GM18867 (cell line): Measurements from ENCODE around the gene MAP3K10.
"Not testable (repeated sequence)": the region's sequence is repeated elsewhere in the genome, so short reads cannot be mapped to it uniquely, and the experiment has no call there.

Source experiments
- ATAC-seq: cut with Tn5 transposase; IDR thresholded peaks from one replicate; pipeline ENCODE4 v1.9.1; 2021; ENCODE audit warnings: mild to moderate bottlenecking, moderate library complexity; ENCODE audit not compliant: unreplicated experiment

Gene MAP3K10

GRCh38 chr19:40216777-40217026, 25.5 kb downstream of the MAP3K10 start:
- no peak for ATAC-seq

DNA sequence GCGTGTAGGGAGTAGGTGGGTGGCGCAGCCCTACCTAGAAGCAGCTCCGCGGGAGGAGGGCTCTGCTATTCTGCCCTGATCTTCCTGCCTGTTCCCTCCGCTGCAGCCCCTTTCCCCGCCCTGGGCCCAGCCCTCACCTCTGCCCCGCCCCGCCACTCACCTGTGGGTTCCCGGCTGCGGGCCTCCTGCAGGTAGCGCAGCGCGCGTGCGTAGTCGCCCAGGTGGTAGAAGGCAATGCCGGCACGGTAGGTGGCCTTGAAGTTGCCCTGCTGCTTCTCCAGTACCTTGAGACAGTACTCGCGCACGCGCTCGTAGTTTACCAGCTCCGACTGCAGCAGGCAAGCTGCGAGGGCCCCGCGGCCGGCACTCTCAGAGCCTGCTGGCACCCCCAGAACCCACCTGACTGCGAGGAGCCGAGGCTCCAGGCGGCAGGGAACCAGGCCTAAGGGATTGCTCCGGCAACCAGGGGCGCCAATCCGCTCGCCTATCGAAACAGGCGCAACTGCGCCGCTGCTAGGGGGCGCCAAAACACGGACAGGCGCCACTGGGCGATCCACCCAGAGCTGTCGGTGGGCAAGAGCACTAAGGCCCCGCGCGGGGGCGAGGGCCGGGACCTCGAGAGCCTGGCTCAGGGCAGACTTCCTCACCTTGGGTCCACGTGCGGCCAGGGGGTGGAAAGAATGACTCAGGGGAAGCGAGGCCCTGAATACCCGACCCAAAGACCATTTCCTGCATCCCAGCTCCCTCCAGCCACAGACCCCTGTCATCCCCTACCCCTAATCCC, 26.0 kb downstream of the MAP3K10 start:
- ATAC-seq, result no peak

DNA sequence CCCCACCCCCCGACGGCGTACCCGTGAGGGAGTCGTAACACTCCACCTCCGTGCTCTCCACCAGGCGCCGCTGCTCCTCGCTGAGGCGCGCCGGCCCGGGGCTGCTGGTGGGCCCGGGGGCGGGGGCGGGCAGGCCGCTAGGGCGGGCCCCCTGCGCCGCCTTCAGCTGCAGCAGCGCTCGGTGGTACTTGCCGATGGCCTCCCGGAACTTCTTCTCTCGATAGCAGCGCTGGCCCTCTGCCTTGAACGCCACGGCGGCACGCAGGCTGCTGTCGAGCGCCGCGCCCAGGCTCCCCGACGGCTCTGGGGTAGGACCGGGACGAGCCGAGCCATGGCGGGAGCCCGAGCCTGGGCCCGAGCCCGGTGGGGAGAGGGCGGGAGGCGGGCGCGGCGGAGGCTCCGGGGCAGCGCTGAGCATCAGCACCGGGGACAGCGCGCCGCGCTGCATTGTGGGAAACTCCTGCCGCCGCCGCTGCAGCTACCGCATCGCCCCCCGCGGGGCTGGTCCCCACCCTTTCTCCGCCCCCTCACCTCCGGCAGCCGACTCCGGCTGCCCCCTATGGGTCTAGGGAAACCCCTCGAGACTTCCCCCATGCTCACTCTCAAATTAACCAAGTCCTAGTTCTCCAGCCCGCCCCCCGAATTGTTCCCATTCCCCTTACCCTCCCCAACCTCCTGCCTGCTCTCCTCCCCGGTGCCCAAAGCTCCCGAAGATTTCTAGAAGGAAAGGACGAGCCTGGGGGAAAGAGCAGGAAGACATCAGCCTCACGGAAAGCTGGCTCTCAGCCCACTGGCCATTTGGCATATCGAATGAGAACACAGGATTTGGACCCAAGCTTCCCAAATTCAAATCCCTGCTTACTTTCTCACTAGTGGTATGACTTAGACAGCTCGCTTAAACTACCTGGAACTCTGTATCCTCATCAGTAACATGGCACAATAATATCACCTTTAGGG, 27.0 kb downstream of the MAP3K10 start, which contains the start of gene TTC9B:
TSS of gene TTC9B (minus strand) at position 451 of the 957 bp plus-strand sequence. CDS start at position 448, 3 bp downstream.
- ATAC-seq, result no peak

DNA sequence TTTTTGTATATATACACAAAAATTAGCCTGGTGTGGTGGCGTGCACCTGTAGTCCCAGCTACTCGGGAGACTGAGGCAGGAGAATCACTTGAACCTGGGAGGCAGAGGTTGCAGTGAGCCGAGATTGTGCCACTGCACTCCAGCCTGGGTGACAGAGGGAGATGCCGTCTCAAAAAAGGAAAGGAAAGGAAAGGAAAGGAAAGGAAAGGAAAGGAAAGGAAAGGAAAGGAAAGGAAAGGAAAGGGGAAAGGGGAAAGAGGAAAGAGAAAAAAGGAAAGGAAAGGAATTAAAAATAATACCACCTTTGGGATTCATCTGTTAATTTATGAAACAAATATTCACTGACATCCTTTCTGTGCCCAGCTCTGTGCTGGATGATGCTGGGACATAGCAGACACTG, 27.8 kb downstream of the MAP3K10 start:
- ATAC-seq, result not testable (repeated sequence)

DNA sequence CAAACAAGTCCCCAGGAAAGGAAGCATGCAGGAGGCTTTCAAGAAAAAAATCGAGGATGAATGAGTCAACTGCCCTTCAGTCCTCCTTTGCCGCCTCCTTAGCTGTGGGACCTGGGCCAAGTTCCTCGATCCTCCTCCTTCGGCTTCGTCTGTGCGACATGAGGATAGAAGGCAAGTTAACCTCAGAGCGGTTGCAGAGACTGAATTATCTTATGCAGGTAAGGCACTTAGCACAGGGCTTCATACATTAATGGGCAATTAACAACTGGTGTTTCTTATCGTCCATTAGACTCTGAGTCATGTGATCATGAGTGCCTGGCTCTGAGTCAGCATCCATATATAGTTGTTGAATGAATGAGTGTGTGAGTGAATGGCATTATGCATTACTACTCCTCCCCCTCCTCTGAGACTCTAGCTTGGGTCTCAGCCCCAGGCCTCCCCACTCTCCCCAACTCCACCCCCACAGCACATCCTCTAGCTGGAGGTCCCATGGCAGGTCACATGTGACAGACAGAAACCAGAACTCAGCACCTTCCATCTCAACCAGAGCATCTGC, 28.6 kb downstream of the MAP3K10 start:
- ATAC-seq, result no peak

DNA sequence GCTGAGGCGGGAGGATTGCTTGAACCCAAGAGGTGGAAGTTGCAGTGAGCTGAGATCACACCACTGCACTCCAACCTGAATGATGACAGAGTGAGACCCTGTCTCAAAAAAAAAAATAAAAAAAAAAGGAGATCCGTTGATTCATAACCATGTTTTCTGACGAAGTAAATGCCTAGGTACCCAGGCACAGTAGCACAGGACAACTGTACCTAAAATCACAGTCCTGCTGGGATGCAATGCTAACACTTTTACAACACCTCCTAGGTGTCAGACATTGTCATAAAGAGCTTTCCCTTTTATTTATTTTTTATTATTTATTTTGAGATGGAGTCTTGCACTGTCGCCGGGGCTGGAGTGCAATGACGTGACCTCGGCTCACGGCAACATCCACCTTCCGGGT, 29.4 kb downstream of the MAP3K10 start:
- ATAC-seq, result no peak

DNA sequence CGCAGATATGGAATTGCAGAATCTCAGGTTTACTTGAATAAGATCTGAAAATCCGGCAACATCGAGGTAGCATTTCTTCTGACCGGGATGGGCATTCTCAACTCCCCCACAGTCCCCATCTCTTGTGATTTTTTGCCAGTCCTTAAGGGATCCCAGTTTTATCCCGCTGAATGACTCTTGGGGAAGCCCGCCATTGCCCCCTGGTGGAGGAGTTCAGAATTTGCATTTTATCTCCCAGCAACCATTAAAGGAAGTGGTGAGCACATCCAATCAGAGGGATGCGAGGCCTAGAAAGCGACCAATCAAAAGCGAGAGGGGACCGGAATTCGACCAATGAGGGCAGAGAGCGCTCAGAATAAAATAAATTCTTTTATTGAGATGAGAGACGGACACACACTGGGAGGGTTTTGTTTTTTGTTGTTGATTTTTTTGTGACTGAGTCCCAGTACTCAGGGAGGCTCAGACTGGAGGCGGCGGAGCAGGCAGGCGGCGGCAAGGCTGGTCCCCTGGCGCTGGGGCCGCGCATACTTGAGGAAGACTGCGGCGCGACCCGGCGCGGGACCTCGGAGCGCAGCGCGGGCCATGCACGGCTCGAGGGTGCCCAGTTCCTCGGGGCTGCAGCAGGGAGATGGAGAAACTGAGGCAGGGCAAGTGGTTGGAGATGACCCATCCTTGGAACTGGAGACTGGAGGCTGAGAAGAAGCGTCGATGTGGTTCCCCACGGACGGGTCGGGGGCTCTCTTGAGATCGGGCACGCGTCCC, 30.8 kb downstream of the MAP3K10 start:
- ATAC-seq, result peak; percentile 67

- no peak for ATAC-seq
Observed at GRCh38 chr19:40223135-40223822, 32.1 kb downstream of the MAP3K10 start.

DNA sequence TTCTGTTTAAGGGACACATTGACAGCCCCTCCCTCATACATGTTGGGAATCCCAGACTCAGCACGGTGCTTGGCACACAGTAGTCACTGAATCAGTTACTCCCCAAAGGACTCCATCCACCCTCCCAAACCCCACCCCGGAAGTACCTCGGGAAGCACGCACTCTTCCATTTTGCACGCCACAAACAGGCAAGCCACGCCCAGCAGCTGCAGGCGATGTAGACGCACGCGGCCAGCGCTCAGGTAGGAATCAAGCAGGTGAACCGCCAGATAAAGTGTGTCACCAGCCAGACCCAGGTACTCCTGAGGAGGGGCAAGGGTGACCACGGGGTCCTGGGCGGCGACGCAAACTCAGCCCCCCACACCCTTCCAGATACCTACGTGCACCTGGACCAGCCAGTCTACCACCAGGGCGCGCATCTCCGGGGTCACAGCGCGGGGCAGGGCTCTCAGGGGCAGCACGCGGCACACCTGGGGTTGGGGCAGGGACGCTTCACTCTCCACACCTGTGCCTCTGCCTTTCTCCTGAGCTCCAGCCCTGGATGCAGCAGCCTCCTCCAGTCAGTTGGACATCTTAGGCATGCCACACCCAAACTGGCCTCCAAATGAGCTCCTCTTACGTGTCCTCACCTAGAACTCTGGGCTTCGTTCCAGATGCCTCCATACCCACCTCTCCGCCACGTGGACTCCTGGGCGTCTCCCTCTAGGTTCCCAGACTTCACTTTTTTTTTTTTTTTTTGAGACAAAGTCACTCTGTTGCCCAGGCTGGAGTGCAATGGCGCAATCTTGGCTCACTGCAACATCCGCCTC, 33.3 kb downstream of the MAP3K10 start:
- no peak for ATAC-seq

DNA sequence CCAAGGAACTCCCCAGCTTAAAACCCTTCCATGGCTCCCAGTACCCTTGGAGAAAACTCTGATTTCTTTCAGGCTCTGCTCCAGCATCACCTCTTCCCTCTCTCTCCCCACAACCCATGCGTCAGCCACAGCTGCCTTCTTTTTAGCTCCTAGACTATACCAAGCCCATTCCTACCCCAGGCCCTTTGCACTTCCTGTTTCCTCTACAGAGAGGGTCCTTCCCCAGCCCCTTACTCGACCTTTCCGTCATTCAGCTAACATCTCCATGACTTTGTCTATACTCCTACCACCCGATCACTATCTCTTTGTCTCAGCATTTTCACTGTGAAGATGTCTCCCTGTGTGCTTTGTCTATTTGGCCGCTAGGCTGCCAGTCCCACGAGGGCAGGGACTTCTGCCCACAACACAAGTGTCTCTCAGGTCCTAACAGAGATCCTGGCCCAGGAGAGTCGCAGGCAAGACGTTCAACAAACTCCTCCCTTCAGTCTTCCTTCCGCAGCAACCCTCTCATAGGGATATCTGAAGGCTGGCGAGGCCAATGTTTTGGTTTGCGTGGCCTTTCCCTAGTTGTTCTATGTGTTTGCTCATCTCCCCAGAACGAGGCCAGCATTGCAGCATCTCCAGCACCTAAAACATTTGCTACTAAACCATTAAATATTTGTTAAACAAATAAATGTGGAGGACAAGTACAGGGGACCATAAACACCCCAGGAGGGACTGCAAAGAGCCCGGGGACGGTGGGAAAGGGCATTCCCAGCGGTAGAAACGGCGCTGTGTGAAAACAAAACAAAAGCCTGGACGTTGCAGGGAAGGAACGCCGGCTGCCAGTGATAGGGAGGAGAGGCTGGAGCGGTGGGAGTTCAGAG, 34.4 kb downstream of the MAP3K10 start:
- no peak for ATAC-seq

DNA sequence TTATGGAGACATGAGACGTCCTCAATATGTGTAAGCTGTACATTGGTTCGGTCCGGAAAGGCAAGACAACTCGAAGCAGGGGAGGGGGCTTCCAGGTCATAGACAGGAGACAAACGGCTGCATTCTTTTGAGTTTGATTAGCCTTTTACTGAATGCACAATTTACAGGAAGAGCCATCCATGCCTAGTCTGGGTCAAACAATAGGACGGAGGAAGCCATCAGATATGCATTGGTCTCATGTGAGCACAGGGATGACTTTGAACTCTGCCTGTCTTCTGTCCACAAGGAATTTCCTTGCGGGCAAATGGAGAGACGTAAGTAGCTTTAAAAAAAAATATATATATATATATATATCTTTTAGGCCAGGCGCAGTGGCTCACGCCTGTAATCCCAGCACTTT, 37.1 kb downstream of the MAP3K10 start:
- no peak for ATAC-seq

DNA sequence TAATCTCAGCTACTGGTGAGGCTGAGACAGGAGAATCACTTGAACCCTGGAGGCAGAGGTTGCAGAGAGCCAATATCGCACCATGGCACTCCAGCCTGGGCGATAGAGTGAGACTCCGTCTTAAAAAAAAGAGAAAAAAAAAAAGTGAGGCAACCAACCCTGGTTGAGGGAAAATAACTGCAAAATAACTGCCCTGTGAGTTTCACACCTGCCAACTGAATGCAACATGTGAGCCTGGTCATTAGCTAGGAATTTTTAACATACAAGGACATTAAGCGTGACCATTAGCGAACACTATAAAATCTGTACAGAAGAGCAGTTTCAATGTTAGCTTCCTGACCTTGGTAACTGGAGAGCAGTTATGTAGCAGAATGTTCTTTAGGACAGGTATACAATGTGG, 37.6 kb downstream of the MAP3K10 start:
- ATAC-seq, result no peak

- ATAC-seq, result no peak
Observed at GRCh38 chr19:40229484-40229883, 38.3 kb downstream of the MAP3K10 start.

DNA sequence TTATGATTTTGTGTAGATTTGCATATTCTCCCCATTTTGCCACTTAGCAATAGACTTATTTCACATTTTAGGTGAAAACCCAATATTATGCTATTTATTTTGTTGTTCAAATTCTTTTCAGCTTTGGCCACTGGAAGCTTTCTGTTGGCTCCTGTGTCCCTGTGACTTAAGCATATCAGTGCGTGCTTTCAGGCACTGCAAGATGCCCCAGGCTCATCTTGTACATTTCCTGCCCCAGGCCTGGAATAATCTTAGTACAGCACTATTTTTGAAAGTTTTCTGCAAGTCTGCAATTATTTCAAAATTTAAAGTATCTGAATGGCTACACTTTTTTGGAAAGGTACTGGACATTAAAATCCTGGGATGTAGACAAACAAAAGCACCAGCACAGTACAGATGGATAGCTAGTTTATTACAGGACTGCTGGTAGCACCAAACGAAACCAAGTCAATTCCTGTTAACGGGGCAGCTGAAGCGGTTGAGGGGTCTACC, 38.7 kb downstream of the MAP3K10 start:
- ATAC-seq, result no peak

DNA sequence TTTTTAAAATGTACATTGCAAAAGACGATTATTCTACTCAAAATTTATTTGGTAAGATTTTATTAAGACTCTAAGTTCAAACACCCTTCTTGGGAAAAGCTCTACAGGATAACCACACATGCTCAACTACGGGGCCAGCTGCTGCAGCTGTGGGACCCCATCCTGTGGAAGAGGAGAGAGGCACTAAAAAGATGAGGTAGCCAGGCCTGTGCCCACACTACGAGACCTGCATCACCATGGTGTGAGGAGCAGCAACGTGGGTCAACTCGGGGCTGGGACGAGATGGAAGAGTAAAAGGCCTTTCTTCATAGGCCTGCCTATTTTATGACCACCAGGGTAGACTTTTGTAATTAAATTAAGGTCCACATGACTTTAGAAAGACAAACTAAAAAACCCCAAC, 39.8 kb downstream of the MAP3K10 start:
- no peak for ATAC-seq

- ATAC-seq, result no peak
Observed at GRCh38 chr19:40231544-40232424, 40.6 kb downstream of the MAP3K10 start.

DNA sequence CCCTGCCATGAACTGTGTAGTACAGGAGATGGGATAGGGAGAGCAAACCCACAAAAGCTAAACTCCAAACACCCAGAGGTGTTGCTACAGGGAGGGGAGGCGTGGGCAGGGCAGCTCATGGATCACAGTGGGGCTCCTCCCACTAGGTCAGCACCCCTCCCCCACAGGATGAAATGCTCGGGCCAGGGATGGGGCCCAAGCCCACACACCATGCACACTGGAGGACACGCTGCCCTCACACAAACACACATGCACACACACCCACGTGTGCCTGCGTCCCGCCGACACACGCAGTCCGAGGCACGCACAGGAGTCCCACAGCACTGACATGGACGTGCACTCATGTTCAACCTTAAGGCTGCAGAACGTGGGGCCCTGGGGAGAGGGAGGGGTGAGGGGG, 41.3 kb downstream of the MAP3K10 start:
- ATAC-seq, result no peak
